CD4-positive, alpha-beta T cell treated with Interleukin-15 for 4 hours (primary cell): Measurements from ENCODE around the gene MRPL52.

Experiments
- DNase-seq: peaks from one replicate; pipeline ENCODE4 v3.0.0-alpha.2; 2020; ENCODE audit warnings: low spot score

The MRPL52 gene

DNA sequence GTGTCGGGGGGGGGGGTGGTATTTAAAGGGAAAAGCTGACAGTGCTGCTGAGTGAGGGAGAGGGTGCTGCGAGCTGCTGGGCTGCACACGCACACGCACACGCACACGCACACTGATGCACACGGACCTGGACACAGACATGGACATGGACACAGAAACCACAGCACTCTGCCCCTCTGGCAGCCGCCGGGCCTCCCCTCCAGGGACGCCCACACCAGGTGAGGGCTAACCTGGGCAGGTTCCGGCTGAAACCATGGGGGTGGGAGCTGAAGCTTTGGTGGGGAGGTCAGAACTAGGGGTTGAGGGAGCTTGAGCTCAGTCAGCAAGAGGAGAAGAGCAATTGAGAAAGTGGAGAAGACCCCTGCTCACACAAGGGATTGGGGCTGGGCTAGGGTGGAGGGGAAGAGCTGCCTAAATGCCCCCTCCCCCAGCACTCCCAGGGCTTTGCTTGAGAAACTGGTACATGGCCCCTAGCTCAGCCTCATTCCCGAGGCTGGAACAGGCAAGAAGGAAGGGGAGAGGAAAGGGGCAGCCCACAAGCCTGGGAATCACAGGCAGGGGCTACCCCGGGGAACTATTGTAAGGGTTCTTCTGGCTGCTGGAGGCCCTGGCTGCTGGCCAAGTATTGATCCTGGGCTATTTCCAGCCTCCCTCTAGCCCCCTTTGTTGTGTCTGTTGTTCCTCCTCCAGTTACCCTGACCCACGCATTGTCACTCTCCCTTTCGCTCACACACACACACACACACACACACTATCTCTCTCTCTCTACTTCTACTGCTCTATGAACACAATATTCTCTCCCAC lies 53.7 kb downstream of the MRPL52 start, which contains the start of gene REM2:
TSS of gene REM2 (plus strand) at position 50 of the 804 bp plus-strand sequence. CDS start at position 116, 66 bp downstream.
- no peak for DNase-seq

DNA sequence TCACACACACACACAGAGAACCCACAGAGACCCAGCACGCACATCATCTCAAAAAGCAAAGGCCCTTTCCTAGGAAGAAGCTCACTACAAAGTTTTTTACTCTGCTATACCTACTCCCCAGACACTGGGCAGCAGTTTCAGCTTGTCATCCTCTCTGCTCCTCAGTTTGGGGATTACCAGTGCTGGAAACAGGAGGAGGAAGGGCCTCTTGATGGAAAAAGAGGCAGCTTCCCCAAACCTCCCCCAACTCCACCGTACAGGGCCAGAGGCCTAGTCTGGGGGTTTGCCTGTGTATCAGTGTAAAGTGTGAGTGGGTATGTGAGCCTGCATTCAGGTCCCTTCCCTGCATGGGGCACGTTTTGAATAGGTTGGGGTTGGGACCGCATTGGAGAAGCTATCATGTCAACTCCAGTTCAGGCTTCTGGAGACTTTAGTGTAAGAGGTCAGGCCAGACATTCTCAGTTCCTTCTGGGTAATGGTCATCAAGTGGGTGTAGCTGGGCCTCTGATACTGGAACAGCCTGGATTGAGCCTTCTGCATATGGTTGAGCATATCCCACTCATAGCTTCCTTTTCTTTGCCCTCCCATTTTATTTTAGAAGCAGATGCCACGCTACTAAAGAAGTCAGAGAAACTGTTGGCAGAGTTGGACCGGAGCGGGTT lies 54.5 kb downstream of the MRPL52 start:
- DNase-seq: no peak
